ENCODE measurements around the gene SHISA8.
A peak's percentile ranks its signal among the peaks of the same experiment; 100 is the strongest.

Gene SHISA8

DNA sequence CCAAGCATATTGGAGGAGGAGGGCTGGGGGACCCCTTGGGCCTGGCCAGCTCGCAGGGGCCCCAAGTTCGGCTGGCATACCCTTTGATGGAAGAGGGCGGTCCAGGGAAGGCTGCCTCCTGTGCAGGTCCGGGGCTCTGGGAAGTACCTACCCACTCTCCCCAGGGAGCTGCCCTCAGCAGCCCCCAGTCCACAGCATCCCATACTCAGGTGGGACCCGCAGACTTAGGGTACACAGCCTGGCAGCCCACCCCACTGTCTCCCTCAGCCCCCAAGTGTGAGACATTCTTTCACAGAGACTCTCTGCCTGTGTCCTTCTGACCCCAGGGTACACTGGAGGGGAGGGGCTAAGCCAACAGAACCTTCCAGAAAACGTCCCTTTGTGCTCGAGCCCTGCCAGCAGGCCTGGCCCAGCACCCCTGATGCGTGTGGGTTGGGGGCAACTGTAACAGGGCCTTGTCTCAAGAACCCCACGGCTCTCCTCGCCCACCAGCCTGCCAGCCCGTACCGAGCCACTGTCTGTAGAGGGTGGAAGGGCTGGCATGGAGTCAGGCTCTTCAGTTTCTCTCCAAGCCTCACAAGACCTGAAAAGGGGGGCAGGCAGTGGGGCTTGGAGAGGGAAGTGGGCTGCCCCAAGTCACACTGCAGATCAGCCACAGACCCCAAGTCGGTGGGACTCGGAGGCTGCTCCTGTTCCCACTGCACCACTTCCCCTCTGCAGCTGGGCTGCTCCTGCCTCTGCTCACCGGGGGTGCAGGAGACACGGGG, 18.7 kb upstream of the SHISA8 start:
- DNase-seq: no peak

DNA sequence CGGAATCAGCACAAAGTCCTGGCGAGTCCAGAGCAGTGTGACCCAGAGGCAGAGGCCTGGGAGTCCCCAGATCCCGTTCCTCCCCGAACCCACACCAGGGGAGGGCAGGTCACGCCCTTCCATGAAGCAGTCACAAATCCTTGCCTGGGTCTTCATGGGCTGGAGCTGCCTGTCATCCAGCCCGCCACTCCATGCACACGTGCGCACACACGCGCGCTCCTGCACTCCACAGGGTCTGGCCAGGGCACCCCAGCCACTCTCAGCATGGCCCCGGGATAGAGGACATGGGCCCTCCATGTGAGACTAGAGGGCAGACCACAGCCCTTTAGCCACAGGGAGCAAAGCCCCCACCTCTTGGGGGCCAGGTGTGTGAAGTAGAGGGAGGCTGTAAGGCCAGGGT, 17.5 kb upstream of the SHISA8 start:
- no peak for DNase-seq

DNA sequence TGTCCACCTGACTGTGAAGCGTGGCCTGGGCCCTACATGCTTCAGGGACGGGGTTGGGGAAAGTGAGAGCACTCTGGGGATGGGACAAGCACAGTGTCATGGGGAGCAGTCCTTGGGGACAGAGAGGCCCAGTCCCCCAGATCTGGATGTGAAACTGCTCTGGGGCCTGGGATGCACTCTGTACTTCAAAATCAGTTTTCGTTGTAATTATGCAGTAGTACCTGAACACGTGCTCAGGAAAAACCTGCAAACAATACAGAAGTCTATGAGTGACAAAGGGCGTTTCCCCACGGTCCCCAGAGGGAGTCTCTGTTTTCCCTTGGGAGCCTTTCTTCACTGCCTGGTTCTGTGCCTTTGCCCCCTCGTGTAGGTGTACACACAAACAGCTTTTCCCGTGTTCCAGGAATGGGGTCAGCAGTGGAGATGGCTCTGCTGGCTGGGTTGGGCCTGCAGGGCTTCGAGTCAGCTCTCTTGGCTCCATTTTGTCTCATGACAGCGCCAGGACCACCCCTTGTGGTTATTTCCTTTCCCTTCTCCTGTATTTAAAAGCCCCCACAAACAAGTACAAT, 16.9 kb upstream of the SHISA8 start:
- no peak for DNase-seq

DNA sequence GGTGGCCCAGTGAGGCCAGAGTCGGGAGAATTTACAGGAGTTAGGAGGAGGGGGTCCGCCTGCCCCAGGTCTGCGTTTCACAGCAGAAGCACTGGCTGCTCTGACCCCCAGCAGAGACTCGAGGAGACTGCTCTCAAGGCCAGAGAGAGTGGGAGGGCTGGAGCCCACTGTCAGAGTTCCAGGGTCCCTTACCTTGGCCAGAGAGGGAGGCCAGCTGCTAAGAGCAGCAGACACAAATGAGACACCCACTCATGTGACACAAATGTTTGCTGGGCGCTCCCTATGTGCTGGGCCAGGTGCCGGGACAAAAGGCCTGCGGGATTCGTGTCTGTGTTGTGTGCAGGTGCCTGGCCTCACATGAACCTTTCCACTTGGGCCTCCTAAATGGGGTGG, 14.5 kb upstream of the SHISA8 start:
- no peak for DNase-seq

DNA sequence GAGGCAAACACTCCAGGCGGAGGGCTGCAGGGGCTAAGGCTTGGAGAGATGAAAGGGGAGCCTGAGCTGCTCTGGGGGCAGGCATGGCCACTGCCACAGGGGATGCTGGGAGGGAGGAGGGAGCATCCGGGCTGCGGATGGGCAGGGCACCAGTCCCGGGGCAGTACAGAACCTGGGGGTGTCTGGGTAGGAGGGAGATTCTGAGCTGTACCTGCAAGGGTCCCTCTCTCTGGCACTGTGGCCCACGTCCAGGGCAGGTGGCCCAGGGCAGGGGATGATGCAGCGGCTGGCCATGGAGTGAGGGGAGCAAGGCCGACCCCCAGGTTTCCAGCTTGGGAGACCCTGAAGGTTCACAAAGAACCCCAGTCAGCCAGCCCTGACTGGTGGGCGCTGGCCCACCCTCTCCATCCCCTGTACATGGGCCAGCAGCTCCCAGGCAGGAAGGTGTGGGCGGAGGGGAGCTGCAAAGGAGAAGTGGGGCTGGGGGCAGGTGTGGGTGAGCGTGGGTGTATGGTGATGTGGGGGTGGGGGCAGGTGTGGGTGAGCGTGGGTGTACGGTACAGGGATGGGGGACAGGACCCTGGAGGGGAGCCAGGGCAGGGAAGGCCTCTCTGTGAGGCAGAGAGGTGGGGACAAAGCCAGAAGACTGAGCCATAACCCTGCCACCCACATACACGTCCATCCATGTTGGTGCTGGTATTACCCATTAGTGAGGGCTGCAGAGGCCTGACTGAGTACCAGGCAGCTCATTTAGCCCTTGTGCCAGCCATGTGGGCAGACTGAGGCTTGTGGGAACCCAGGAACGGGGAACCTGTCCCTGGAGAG, 13.9 kb upstream of the SHISA8 start:
- no peak for DNase-seq

- DNase-seq: no peak
Observed at GRCh38 chr22:41927813-41928212, 12.9 kb upstream of the SHISA8 start.

GRCh38 chr22:41925783-41926460, 11.0 kb upstream of the SHISA8 start:
- peak; percentile 66 for DNase-seq

DNA sequence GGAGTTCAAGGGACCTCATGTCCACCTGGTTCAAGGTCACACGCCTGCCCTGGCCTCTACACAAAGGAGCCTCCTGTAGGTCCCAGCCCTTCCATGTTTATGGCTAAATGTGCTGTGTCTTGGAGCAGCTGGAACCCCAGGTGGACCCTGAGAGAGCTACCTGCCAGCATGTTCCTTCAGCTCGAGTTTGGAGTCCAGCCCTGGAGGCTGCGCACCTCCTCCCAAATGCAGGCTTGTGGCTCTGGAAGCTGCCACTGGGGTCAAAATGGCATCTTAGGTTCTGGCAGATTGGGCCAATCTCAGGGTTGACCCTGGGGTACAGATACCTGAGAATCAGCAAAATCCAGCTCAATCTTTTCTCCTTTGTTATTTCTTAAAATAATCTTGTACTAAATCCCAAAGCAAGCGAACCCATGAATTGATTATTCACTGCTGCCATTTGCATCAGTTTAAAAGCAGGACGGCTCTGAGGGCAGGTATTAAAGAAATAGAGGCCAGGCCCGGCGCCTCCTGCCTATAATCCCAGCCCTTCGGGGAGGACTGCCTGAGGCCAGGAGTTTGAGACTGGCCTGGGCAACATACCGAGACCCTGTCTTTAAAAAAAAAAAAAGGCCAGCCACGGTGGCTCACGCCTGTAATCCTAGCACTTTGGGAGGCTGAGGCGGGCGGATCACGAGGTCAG, 8.9 kb upstream of the SHISA8 start:
- DNase-seq: no peak

DNA sequence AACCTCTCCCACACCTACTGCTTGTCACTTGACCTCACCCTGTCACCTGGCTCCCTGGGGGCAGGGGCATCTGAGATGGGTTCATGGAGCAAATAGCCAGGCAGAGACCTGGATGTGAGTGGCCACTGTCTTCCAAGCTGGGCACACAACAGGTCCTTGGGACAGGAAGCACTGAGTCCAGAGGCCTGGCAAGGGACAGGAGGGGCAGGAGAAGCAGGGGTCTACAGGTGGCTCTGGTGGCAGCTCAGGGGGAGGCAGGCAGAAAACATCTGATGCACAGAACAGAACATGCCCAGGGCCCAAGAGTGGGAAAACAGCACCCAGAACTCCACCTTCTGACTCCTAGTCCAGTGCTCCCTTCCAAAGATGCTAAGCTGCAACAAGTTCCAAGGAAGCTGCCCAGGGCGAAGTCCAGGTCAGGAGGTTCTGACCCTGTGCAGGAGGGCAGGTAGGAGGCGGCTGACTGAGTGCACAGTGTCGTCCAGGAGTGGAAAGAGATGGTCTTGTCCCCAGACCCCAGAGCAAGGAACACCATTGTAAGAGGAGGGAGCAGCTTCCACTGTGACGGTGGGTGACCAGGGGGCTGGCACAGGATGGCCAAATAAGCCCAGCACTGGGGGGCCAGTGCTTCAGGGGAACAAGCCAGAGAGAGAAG, 8.2 kb upstream of the SHISA8 start:
- DNase-seq: no peak

GRCh38 chr22:41922328-41922727, 7.5 kb upstream of the SHISA8 start:
- DNase-seq: no peak

DNA sequence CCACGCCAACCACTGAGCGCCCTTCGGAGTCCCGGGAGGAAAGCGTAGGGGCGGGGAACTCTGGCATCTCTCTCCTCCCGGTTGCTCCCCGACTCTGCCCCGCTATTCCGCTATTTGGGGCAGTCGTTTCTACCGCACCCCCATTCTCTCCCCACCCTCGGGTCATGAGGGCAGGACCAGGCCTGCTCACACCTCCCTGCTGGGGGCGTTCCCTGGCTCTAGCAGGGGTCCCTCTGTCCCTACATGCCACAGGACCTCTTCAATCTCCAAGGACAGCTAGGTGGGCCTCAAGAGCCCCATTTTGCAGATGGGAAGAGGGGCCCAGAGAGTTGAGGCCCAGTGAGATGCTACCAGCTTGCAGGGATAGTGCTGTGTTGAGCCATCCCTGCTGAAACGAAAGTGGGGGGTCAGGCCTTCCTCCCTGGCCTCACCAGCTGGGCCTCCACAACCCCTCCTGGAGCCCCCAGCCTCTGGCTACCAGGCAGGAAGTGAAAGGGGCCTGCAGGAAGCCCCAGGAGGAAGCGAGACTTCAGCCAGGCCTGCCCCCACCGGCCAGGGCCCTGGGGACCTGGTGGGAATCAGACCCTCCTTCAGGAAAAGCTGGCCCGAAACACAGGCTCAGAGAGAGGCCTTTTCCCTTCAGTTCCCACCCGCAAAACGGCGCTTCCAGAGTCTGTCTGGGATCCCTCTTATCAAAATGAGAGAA, 5.5 kb upstream of the SHISA8 start:
- DNase-seq: no peak

DNA sequence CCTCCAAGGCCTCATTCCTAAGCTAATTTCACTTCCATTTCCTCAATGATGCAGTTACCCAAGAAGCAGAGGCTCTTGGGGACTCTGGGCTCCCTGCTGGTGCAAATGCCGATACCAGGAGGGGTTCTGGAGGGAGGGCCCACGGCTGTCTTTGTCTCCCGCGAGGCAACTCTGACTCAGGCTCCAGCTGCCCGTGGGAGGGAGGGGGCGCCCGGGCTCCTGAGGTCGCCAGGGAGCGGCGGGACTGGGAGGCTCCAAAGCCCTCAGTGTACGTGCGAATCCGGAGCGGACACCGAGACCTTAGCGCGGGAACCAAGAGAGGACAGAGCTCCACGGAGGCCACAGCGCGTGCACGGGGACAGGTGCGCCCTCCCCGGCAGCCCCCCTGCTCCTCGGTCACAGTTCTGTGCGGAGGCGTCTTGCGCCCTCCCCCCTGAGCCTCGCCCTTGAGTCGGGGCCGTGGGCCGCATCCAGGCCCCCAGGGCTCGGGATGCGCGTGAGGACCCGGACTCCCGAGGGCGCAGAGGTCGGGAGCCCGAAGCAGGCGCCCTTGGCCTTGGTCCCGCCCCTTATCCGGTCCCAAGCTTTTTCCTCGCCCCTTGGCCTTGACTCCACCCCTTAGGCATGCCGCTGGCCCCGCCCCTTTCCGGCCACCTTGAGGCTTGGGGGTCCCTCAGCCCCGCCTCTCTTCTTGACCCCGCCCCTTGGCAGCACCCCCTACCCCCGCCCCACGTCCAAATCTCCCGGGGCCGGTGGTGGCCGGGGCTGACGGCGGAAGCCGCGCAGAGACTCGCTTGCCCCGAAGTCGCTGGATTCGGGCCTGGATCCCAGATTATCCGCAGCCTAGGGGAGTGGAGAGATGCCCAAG, 4.7 kb upstream of the SHISA8 start:
- DNase-seq: no peak

- no peak for DNase-seq
Observed at GRCh38 chr22:41917903-41918791, 3.3 kb upstream of the SHISA8 start.

DNA sequence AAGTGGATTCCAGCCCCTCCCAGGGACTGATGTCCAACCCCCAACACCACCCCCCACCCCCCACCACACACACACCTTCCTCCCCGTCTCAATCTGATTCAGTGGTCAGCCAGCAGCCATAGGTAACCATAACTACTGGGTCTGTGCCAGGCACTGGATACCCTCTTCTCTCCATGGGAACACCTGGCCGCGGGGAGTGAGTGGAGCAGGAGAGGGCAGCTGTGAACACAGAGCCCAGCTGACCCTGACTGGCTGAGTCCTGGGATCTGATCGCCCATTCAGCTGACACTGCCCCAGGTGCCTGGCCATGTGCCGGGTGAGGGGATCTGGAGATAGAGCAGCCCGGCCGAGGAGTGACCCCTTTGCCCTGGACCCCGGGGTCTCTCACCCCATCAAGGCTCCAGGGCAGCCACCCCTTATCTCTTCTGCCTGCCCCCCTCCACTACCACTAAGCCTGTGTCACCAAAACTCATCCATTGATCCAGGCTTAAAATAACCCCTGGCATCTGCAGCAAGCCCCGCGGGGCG, 2.6 kb upstream of the SHISA8 start:
- no peak for DNase-seq

- DNase-seq: no peak
Observed at GRCh38 chr22:41916745-41917358, 2.0 kb upstream of the SHISA8 start.

GRCh38 chr22:41915786-41916493, 1.1 kb upstream of the SHISA8 start:
- no peak for DNase-seq

GRCh38 chr22:41914611-41915034, 251 bp downstream of the SHISA8 start:
- no peak for DNase-seq
